ENCODE measurements around the gene NDUFB6. TPM values are rescaled to one million over a fixed set of nuclear protein-coding genes. Genes with fewer than 3 reads are reported as not detected.
A peak's percentile ranks its signal among the peaks of the same experiment; 100 is the strongest.
"Not testable (repeated sequence)": the region's sequence is repeated elsewhere in the genome, so short reads cannot be mapped to it uniquely, and the experiment has no call there.

NDUFB6 gene
- total RNA-seq, result 10 to 100 TPM; 61.7 to 65.5 (median 62.9) TPM

DNA sequence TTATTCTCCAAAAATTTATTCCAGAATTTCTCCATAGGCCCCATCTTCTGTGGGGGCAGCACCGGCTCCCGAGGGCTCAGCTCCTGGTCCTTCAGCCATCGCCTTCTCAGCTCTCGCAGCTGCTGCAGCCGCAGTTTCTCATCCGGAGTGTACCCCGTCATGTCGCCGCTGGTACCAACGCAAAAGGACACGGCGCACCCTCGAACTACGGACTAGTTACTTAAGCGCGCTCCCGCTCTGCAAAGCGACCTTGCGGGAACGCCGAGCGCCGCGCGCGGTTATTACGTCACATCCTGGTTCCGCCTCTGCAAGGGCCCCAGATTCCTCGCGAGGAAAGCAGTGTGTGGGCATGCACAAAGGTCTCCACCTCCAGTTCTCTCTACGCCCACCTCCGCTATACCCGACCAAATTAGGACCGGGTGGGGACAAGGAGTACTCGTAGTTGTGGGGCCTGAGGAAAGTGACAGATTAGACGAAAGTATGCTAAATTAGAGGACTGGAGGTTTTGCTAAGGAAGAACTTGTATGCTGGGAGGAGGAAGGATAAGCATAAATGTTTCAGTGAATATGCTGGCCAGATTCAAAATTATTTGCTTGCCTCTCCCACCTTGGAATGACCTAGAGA, at the start of gene NDUFB6:
Gene NDUFB6 (minus strand): TSS at position 260 of the 624 bp plus-strand sequence. CDS start 99 bp downstream, at position 161.
- Mint-ChIP-seq H3K4me1 (ENCODE audit: low read depth) (peaks cover 27% of the 10 kb centered on the region), H3K36me3 (ENCODE audit: insufficient read depth) (peaks cover 9% of the 10 kb centered on the region), H3K27me3 (ENCODE audit: low read depth) (peaks cover 1% of the 10 kb centered on the region), H3K4me3 (peak within 1 kb of the TSS; percentile 100), H3K9me3 (no peaks in the 10 kb centered on the region)
- DNase-seq, result peak; percentile 96
- ATAC-seq, result peak; percentile 84 to 89

DNA sequence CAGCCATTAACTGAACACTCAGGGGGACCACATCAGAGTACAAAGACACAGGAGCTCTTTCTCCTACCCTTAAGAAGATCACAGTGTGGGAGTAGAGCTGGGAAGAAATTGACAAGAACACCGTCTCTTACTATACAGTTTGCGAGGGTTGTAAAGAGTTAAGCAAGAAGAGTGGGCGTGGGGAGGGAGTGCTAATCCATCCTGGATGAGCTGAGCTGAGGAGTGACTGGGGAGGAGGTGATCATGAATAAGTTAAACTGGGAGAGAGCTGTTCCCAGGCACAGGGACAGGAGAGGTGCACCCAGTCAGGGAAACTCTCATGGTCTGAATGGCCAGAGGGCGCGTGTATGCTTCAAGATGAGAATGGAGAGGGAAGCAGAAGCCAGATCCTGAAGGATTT, 45.3 kb upstream of the NDUFB6 start:
- H3K36me3 Mint-ChIP-seq (ENCODE audit: insufficient read depth), result no peaks in the 10 kb centered on the region
- H3K27me3 Mint-ChIP-seq (ENCODE audit: low read depth), result peaks cover 28% of the 10 kb centered on the region
- ATAC-seq (no peak), DNase-seq (no peak)
- H3K4me1 Mint-ChIP-seq (ENCODE audit: low read depth), result no peaks in the 10 kb centered on the region
- no peaks in the 10 kb centered on the region for H3K9me3 Mint-ChIP-seq
- no peak overlapping the region for H3K4me3 Mint-ChIP-seq

DNA sequence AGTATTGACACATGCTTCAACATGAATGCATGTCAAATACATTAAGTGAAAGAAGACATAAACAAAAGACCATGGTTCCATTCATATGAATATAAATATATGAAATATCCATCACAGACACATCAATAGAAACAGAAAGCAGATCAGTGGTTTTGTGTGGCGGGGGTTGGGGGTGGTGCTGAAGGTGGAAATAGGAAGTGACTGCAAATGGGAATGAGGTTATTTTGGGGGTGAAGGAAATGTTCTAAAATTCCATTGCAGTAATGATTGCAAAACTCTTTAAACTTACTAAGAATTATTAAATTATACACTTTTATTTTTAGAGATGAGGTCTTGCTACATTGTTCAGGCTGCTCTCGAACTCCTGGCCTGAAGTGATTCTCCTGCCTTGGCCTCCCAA, 33.9 kb upstream of the NDUFB6 start:
- Mint-ChIP-seq H3K27me3 (ENCODE audit: low read depth) (peaks cover 10% of the 10 kb centered on the region), H3K4me1 (ENCODE audit: low read depth) (no peaks in the 10 kb centered on the region), H3K36me3 (ENCODE audit: insufficient read depth) (no peaks in the 10 kb centered on the region), H3K9me3 (peaks cover 8% of the 10 kb centered on the region), H3K4me3 (no peak overlapping the region)
- ATAC-seq (no peak), DNase-seq (no peak)

DNA sequence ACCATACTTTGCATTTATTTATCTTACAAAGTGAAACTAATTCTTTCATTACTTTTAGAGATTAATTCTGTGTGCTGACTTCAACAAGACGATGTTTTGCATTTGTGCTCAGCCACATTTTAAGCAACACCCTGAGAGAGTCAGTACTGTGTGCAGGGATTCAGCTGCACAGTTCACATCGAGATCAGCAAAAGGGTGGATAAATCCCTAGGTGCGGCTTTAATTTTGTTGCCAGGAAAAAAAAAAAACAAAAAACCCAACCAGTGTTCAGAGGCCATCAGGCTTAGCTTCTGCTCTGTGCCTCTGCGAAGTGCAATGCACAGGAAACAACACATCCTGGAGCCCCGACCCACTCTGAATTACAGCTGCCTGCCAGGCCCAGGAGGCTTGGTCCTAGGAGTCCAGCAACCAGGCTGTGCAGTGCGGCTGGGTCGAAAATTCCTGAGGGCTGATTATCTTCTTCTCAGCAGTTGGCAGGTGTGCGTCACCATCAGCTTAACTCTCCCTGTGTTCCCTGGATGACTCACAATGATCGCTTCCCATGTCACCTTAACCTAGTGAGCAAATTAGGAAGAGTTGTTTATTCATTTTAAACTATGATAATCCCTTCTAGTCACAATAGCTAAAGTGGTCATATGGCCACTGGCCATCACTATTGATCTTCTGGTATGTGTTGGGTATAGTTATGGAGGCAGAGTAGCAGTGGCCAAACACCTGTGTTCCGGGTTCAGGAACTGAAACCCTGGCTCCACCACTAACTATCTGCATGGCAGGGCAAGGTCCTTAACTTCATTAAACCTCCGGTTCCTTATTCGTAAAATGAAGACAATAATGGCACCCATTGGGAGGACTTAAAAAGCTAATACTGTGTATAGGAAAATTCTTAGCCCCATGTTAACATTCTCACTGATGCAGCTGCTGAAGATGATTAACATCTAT, 31.2 kb upstream of the NDUFB6 start:
- ATAC-seq, result no peak
- Mint-ChIP-seq H3K9me3 (peaks cover 8% of the 10 kb centered on the region), H3K4me1 (ENCODE audit: low read depth) (no peaks in the 10 kb centered on the region), H3K27me3 (ENCODE audit: low read depth) (peaks cover 18% of the 10 kb centered on the region), H3K4me3 (no peak overlapping the region), H3K36me3 (ENCODE audit: insufficient read depth) (no peaks in the 10 kb centered on the region)
- no peak for DNase-seq

DNA sequence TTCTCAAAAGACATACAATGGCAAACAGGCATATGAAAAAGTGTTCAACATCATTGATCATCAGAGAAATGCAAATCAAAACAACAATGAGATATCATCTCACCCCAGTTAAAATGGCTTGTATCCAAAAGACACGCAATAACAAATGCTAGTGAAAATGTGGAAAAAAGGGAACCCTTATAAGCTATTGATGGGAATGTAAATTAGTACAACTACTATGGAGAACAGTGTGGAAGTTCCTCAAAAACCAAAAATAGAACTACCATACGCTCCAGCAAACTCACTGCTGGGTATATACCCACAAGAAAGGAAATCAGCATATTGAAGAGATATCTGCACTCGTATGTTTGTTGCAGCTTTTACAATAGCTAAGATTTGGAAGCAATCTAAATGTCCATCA, 26.1 kb upstream of the NDUFB6 start:
- DNase-seq; H3K9me3 Mint-ChIP-seq; H3K4me1 Mint-ChIP-seq (ENCODE audit: low read depth); ATAC-seq; H3K4me3 Mint-ChIP-seq; H3K36me3 Mint-ChIP-seq (ENCODE audit: insufficient read depth): not testable (repeated sequence)
- H3K27me3 Mint-ChIP-seq (ENCODE audit: low read depth), result peaks cover 26% of the 10 kb centered on the region

DNA sequence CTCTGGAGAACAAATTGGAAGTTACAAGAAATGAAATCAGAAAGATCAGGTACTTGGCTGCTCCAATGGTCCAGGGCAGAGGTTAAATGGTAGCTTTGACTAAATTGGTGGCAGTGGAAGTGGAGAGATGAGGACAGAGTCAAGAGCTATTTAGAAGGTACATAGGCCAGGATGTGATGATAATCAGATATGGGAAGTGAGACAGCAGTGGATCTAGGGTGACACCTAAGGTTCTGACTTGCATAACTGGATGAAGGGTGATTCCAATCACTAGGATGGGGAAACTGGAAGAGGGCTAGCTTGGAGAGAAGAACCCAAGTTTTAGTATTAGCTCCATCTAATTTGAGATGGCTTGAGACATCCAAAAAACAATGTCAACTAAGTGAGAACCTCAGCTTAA, 24.0 kb upstream of the NDUFB6 start:
- H3K4me1 Mint-ChIP-seq (ENCODE audit: low read depth), result no peaks in the 10 kb centered on the region
- DNase-seq (no peak), ATAC-seq (no peak)
- H3K36me3 Mint-ChIP-seq (ENCODE audit: insufficient read depth), result no peaks in the 10 kb centered on the region
- no peaks in the 10 kb centered on the region for H3K9me3 Mint-ChIP-seq
- no peak overlapping the region for H3K4me3 Mint-ChIP-seq
- H3K27me3 Mint-ChIP-seq (ENCODE audit: low read depth), result peaks cover 24% of the 10 kb centered on the region

DNA sequence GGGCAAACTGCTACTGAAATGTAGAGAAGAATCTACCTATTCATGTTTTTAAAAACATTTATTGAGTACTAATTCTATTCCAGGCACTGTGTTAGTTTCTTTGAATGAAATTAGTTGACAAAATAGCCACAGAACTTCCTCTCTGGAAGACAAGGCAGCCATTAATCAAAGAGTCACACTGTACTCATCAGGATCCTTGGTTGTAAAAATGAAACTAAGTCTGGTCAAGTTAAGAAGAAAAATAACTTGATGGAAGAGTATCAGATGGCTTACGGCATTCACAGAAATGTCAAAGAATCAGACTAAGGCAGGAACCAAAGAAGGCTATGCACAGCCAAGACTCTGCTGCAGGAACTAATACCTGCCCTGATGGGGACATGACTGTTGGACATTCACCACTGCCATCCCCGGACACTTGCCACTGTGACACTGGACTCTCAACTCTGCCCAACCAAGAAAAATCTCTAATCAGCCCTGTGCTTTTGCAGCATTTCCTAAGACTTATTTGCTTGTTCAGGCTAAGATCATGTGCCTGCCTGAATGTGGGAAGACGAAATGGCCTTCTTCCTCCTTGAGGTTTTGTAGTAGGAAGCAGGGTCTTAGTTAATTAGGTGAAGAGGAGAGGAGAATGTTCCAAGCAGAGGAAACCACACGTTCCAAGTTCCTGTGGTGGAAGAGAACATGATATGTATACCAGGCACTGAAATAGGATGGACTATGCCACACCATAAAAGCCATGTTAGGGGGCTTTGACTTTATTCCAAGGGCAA, 23.3 kb upstream of the NDUFB6 start:
- no peaks in the 10 kb centered on the region for H3K9me3 Mint-ChIP-seq
- H3K4me3 Mint-ChIP-seq, result no peak overlapping the region
- ATAC-seq (no peak), DNase-seq (no peak)
- peaks cover 25% of the 10 kb centered on the region for H3K27me3 Mint-ChIP-seq (ENCODE audit: low read depth)
- no peaks in the 10 kb centered on the region for H3K4me1 Mint-ChIP-seq (ENCODE audit: low read depth)
- no peaks in the 10 kb centered on the region for H3K36me3 Mint-ChIP-seq (ENCODE audit: insufficient read depth)

DNA sequence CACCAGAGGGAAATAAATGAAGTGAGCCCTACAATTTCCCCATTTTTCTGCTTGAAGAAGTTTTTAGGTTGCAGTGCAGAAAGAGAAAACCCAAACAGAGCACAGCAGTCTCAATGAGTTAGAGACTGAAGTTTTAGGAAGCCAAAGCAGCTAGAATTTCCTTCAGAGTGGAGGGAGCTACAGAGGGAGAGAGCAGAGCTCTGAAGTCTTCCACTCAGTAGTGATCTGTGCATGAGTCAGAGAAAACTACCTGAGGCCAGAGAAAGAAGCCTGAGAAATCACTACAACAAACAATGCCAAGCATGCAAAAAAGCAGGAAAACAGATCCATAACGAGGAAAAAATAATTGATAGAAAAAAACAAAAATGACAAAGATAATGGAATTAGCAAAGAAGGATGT, 17.9 kb upstream of the NDUFB6 start:
- Mint-ChIP-seq H3K4me1 (ENCODE audit: low read depth) (no peaks in the 10 kb centered on the region), H3K36me3 (ENCODE audit: insufficient read depth) (no peaks in the 10 kb centered on the region), H3K9me3 (no peaks in the 10 kb centered on the region), H3K27me3 (ENCODE audit: low read depth) (peaks cover 14% of the 10 kb centered on the region), H3K4me3 (no peak overlapping the region)
- no peak for DNase-seq
- no peak for ATAC-seq

DNA sequence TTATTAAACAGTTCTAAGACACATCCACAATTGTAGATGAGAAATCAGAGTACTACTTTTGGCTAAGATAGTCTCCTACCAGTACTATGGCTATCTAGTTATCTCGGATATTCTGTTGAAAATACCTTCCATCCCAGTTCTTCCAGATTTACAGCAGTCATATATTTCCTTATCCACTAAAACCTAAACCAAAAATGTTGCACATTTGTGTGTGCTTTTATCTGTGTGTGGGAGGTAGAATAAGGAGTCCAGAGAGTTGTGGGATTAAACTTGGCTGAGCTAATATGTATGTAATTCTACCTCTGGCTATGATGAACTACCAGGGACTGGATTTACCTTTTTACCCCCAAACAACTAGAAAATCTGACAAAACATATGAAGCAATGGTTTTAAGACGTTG, 17.5 kb upstream of the NDUFB6 start:
- ATAC-seq (no peak), DNase-seq (no peak)
- H3K27me3 Mint-ChIP-seq (ENCODE audit: low read depth), result peaks cover 14% of the 10 kb centered on the region
- H3K36me3 Mint-ChIP-seq (ENCODE audit: insufficient read depth), result no peaks in the 10 kb centered on the region
- H3K4me1 Mint-ChIP-seq (ENCODE audit: low read depth), result no peaks in the 10 kb centered on the region
- no peak overlapping the region for H3K4me3 Mint-ChIP-seq
- no peaks in the 10 kb centered on the region for H3K9me3 Mint-ChIP-seq

DNA sequence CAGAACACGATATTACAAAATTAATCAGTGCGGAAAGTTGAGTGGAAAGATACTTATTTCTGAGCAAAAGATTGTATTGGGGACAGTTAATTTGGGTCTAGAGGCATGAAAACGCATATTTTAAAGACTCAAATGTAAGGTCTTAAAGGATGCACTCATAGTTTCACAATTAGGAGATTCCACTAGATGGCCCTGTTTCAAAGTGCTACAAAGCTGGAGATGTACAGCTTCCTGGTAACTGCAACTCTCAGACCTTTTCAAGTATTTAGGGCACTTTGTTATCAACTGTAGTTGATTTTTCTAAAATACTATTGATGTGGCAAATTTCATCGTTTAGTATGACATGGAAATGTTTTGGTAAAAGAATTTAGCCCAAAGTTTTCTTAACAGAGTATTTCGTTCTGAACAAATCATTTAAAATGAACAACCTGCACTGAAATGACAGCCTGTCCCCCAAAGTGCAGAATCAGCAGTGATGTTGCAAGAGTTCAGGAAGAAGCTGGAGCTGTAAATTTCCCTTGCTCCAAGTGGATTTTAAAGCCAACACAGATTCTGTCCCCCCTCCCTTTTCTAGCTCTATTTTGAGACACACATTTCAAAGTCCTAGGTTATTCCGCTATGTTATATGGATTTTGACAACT, 16.2 kb upstream of the NDUFB6 start:
- Mint-ChIP-seq H3K27me3 (ENCODE audit: low read depth) (peaks cover 15% of the 10 kb centered on the region), H3K4me1 (ENCODE audit: low read depth) (no peaks in the 10 kb centered on the region), H3K4me3 (no peak overlapping the region), H3K9me3 (no peaks in the 10 kb centered on the region), H3K36me3 (ENCODE audit: insufficient read depth) (no peaks in the 10 kb centered on the region)
- no peak for DNase-seq
- ATAC-seq, result peak; percentile 46 to 58

DNA sequence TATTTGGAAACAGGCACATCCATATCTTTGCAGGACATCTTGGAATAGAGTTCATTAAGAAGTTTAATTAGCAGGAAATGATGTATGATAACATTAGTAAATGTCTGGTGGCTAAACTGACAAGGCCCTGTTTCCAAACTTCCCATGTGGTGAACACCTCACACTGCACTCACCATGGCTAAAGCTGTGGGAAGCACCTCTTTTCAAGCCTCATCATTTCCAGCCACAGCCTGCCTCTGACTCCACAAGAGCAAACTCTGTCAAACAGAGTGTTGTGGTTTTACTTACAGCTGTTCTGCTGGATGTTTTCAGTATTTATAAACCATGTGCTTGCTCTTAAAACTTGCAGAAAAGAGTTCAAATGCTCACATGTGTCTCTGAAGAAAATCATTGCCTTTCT, 14.9 kb upstream of the NDUFB6 start:
- no peaks in the 10 kb centered on the region for H3K4me1 Mint-ChIP-seq (ENCODE audit: low read depth)
- no peak for DNase-seq
- peaks cover 15% of the 10 kb centered on the region for H3K27me3 Mint-ChIP-seq (ENCODE audit: low read depth)
- H3K4me3 Mint-ChIP-seq, result no peak overlapping the region
- H3K9me3 Mint-ChIP-seq, result no peaks in the 10 kb centered on the region
- no peaks in the 10 kb centered on the region for H3K36me3 Mint-ChIP-seq (ENCODE audit: insufficient read depth)
- peak; percentile 58 to 72 for ATAC-seq

DNA sequence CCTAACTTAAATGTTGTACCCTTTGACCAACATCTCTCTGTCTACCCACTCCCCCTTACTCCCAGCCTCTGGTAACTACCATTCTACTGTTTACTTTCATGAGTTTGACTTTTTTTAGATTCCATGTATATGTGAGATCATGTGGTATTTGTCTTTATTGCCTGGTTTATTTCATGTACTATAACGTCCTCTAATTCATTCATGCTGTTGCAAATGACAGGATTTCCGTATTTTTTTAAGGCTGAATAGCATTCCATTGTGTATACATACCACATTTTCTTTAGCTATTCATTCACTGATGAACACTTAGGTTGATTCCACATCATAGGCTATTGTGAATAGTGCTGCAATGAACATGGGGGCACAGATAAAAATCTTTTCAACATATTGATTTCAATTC, 11.8 kb upstream of the NDUFB6 start:
- Mint-ChIP-seq H3K4me3 (no peak overlapping the region), H3K9me3 (no peaks in the 10 kb centered on the region), H3K36me3 (ENCODE audit: insufficient read depth) (no peaks in the 10 kb centered on the region), H3K4me1 (ENCODE audit: low read depth) (no peaks in the 10 kb centered on the region), H3K27me3 (ENCODE audit: low read depth) (peaks cover 10% of the 10 kb centered on the region)
- no peak for DNase-seq
- no peak for ATAC-seq

DNA sequence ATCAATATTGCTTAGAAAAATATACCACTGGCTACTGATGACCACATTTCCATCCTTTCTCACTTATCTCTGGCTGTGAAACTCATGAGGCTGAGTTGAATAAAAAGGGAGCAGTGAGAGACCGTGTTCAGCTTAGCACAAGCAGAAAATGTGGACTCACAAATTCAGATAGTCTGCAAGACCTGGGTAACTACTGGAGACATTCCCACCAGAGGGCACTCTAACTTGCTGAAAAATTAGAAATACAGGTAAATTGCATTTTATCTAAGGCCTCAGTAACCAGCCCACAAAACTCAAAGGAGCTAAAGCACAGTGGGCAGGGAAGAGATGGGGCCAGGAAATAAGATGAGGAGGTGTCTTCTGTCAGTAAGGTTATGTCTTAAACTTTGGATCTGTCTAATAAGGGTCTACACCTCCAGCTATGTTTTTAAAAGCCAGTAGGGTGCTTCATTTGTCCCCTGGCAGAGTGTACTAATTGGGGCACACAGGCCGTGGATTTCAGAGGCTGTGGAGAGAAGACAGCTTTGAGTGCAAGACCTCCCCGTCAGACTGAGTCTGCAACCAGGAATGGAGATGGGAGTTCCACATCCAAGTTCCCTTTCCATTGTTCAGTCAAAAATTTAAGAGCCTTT, 8.7 kb upstream of the NDUFB6 start:
- Mint-ChIP-seq H3K4me3 (no peak overlapping the region), H3K27me3 (ENCODE audit: low read depth) (peaks cover 20% of the 10 kb centered on the region), H3K9me3 (no peaks in the 10 kb centered on the region), H3K36me3 (ENCODE audit: insufficient read depth) (no peaks in the 10 kb centered on the region), H3K4me1 (ENCODE audit: low read depth) (no peaks in the 10 kb centered on the region)
- no peak for DNase-seq
- ATAC-seq, result peak in 1 of 2 donors; percentile 61
